H9 (cell line): ENCODE measurements around the gene C12orf56. TPM values are rescaled to one million over a fixed set of nuclear protein-coding genes. Genes with fewer than 3 reads are reported as not detected.
"Not testable (repeated sequence)": the region's sequence is repeated elsewhere in the genome, so short reads cannot be mapped to it uniquely, and the experiment has no call there.

ENCODE experiments used
- DNase-seq: peaks from one replicate; pipeline ENCODE4 v3.0.0-alpha.2; 2017
- H2AFZ ChIP-seq: one replicate; pipeline ENCODE4 v1.6.1; 2013; ENCODE audit warnings: mild to moderate bottlenecking, low read length, control low read depth, moderate library complexity
- H2AK5ac ChIP-seq: 2 replicates; pipeline ENCODE4 v1.6.1; 2013; ENCODE audit warnings: low read length, control low read depth, mixed read lengths; ENCODE audit not compliant: insufficient read length
- H2BK120ac ChIP-seq: one replicate; pipeline ENCODE4 v1.6.1; 2013; ENCODE audit warnings: low read depth, mild to moderate bottlenecking, low read length, control low read depth, inconsistent platforms; ENCODE audit not compliant: poor library complexity, severe bottlenecking
- H2BK12ac ChIP-seq: 2 replicates; pipeline ENCODE4 v1.6.1; 2013; ENCODE audit warnings: low read length, control low read depth, mixed read lengths, low read depth; ENCODE audit not compliant: insufficient read length
- H2BK15ac ChIP-seq: 2 replicates; pipeline ENCODE4 v1.6.1; 2013; ENCODE audit warnings: low read depth, low read length, control low read depth
- H2BK20ac ChIP-seq: one replicate; pipeline ENCODE4 v1.6.1; 2013; ENCODE audit warnings: low read depth, mild to moderate bottlenecking, low read length, control low read depth, inconsistent platforms; ENCODE audit not compliant: poor library complexity, severe bottlenecking
- H2BK5ac ChIP-seq: 2 replicates; pipeline ENCODE4 v1.6.1; 2013; ENCODE audit warnings: low read length, control low read depth, mixed read lengths; ENCODE audit not compliant: insufficient read length
- H3K14ac ChIP-seq: 2 replicates; pipeline ENCODE4 v1.6.1; 2013; ENCODE audit warnings: low read length, control low read depth; ENCODE audit not compliant: insufficient read depth
- H3K18ac ChIP-seq: 2 replicates; pipeline ENCODE4 v1.6.1; 2013; ENCODE audit warnings: low read depth, mild to moderate bottlenecking, mixed read lengths, low read length, control low read depth; ENCODE audit not compliant: insufficient read length
- H3K23ac ChIP-seq: 2 replicates; pipeline ENCODE4 v1.6.1; 2013; ENCODE audit warnings: low read length, control low read depth, mixed read lengths, low read depth; ENCODE audit not compliant: insufficient read length
- H3K23me2 ChIP-seq: 2 replicates; pipeline ENCODE4 v1.6.1; 2013; ENCODE audit warnings: low read depth, mild to moderate bottlenecking, mixed read lengths, low read length, control low read depth; ENCODE audit not compliant: insufficient read length, poor library complexity, severe bottlenecking
- H3K27ac ChIP-seq: 2 replicates; pipeline ENCODE4 v1.5.1; 2013; ENCODE audit warnings: low read length, control low read depth, mixed read lengths, low read depth; ENCODE audit not compliant: insufficient read length
- H3K27me3 ChIP-seq: 2 replicates; pipeline ENCODE4 v1.6.1; 2013; ENCODE audit warnings: low read length, control low read depth, inconsistent platforms; ENCODE audit not compliant: insufficient read depth
- H3K4ac ChIP-seq: 2 replicates; pipeline ENCODE4 v1.6.1; 2013; ENCODE audit warnings: low read depth, mild to moderate bottlenecking, control low read depth, inconsistent platforms, low read length, moderate library complexity
- H3K4me1 ChIP-seq: 2 replicates; pipeline ENCODE4 v1.6.1; 2013; ENCODE audit warnings: low read length, control low read depth, inconsistent platforms; ENCODE audit not compliant: insufficient read depth
- H3K4me2 ChIP-seq: 2 replicates; pipeline ENCODE4 v1.6.1; 2013; ENCODE audit warnings: low read length, control low read depth, mixed read lengths; ENCODE audit not compliant: insufficient read length, insufficient read depth
- H3K56ac ChIP-seq: 2 replicates; pipeline ENCODE4 v1.6.1; 2013; ENCODE audit warnings: low read depth, mild to moderate bottlenecking, mixed read lengths, low read length, control low read depth; ENCODE audit not compliant: insufficient read length
- H3K79me1 ChIP-seq: 2 replicates; pipeline ENCODE4 v1.6.1; 2013; ENCODE audit warnings: low read depth, mild to moderate bottlenecking, moderate library complexity, low read length, control low read depth, inconsistent platforms; ENCODE audit not compliant: insufficient read depth, poor library complexity, severe bottlenecking
- H3K79me2 ChIP-seq: 2 replicates; pipeline ENCODE4 v1.6.1; 2013; ENCODE audit warnings: low read length, control low read depth, inconsistent platforms; ENCODE audit not compliant: insufficient read depth
- H3K9ac ChIP-seq: 2 replicates; pipeline ENCODE4 v1.6.1; 2013; ENCODE audit warnings: low read length, control low read depth, mixed read lengths; ENCODE audit not compliant: insufficient read length; ENCODE audit errors: extremely low read depth
- H3K9me3 ChIP-seq: one replicate; pipeline ENCODE4 v1.6.1; 2013; ENCODE audit warnings: low read depth, low read length, inconsistent platforms; ENCODE audit not compliant: control insufficient read depth
- H3T11ph ChIP-seq: one replicate; pipeline ENCODE4 v1.6.1; 2013; ENCODE audit warnings: mild to moderate bottlenecking, low read length, control low read depth, inconsistent platforms
- H4K20me1 ChIP-seq: one replicate; pipeline ENCODE4 v1.6.1; 2013; ENCODE audit not compliant: control insufficient read depth, insufficient read length, insufficient read depth
- H4K5ac ChIP-seq: 2 replicates; pipeline ENCODE4 v1.6.1; 2013; ENCODE audit warnings: low read depth, mild to moderate bottlenecking, mixed read lengths, low read length, control low read depth; ENCODE audit not compliant: insufficient read length
- H4K8ac ChIP-seq: replicated peaks from 2 replicates; pipeline ENCODE4 v1.6.1; 2013; ENCODE audit warnings: low read length, control low read depth, mixed read lengths, low read depth; ENCODE audit not compliant: insufficient read length
- H4K91ac ChIP-seq: 2 replicates; pipeline ENCODE4 v1.6.1; 2013; ENCODE audit warnings: low read depth, mild to moderate bottlenecking, moderate library complexity, mixed read lengths, low read length, control low read depth; ENCODE audit not compliant: insufficient read length
- H3K27ac Mint-ChIP-seq, 3 experiments: 2 replicates in 2 of 3; 3 replicates in 1 of 3; pipeline ENCODE4 v1.8.0; 2020 to 2021; ENCODE audit warnings: mixed read lengths in 3 of 3, mild to moderate bottlenecking in 1 of 3, moderate library complexity in 1 of 3
- H3K27me3 Mint-ChIP-seq: 2 replicates; pipeline ENCODE4 v1.8.0; 2021; ENCODE audit warnings: low read depth, mild to moderate bottlenecking, moderate library complexity, mixed read lengths
- H3K36me3 Mint-ChIP-seq, 3 experiments: 2 replicates in 2 of 3; 3 replicates in 1 of 3; pipeline ENCODE4 v1.8.0; 2020 to 2021; ENCODE audit warnings: low read depth in 3 of 3, mixed read lengths in 3 of 3; ENCODE audit not compliant: insufficient read depth in 1 of 3
- H3K4me1 Mint-ChIP-seq, 2 experiments: 2 replicates each; pipeline ENCODE4 v1.8.0; 2020; ENCODE audit warnings: mixed read lengths in 2 of 2
- H3K4me3 Mint-ChIP-seq, 2 experiments: 2 replicates in 1 of 2; 3 replicates in 1 of 2; pipeline ENCODE4 v1.8.0; 2020 to 2021; ENCODE audit warnings: mild to moderate bottlenecking in 2 of 2, mixed read lengths in 2 of 2, moderate library complexity in 1 of 2
- H3K9me3 Mint-ChIP-seq, 2 experiments: 2 replicates in 1 of 2; 3 replicates in 1 of 2; pipeline ENCODE4 v1.8.0; 2020; ENCODE audit warnings: mild to moderate bottlenecking in 2 of 2, mixed read lengths in 2 of 2, moderate library complexity in 1 of 2
- WGBS: extraction: QIAGEN DNeasy Blood & Tissue Kit; methylation state at CpG from one replicate; pipeline ENCODE4 v1.1.7; 2013; ENCODE audit warnings: missing lambda C conversion rate, low lambda C conversion rate, mixed read lengths; ENCODE audit not compliant: insufficient read length; ENCODE audit errors: extremely low coverage; 5-methylcytosine and 5-hydroxymethylcytosine counted together
- total RNA-seq: library from RNA; stranded (reverse); gene quantifications from 2 replicates; pipeline ENCODE4 v1.2.1, GENCODE V29; 2021
- TF ChIP-seq, protein P1 (sequence below): fragments of 200-600 bp; sonication (generic); conservative IDR thresholded peaks from 3 replicates; pipeline ENCODE4 v1.8.0; 2021; ENCODE audit warnings: antibody characterized with exemption, mild to moderate bottlenecking

Gene C12orf56
- total RNA-seq, 1 experiment from 2014 or later = 2.2 TPM

DNA sequence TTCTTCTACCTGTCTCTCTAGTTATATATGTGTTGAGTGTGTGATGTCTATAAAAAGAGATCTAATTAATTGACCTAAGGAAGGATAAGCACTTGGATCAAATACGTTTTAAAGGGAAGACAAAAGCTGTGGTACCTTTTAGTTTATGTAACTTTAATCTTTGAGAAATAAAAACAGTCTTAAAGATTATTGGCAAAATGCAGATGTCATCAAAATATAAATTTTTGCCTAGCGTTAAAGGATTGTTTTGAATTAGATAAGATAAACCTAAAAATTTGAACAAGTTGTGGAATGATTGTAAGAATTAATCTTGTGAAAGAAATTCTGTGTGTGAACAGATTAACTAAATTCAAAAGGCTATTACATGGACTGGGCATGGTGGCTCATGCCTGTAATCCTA is 42.9 kb downstream of the C12orf56 start:
- Histone ChIP-seq H3K4me2 (no peak overlapping the region), H2BK20ac (no peak overlapping the region), H3T11ph (no peak overlapping the region), H2BK15ac (no peak overlapping the region), H3K79me1 (no peaks in the 10 kb centered on the region), H2BK120ac (no peak overlapping the region), H3K9ac (no peak overlapping the region), H2BK12ac (no peak overlapping the region), H3K9me3 (peaks cover 8% of the 10 kb centered on the region), H3K4ac (no peak overlapping the region), H3K14ac (no peak overlapping the region), H4K20me1 (no peaks in the 10 kb centered on the region), H2BK5ac (no peak overlapping the region), H3K23me2 (no peaks in the 10 kb centered on the region), H4K8ac (no peak overlapping the region), H3K23ac (no peak overlapping the region), H4K91ac (no peak overlapping the region), H3K56ac (no peak overlapping the region), H3K18ac (no peak overlapping the region), H2AK5ac (no peak overlapping the region), H4K5ac (no peak overlapping the region), H3K27me3 (no peaks in the 10 kb centered on the region), H2AFZ (no peak overlapping the region), H3K4me1 (no peaks in the 10 kb centered on the region), H3K27ac (no peak overlapping the region), H3K79me2 (no peaks in the 10 kb centered on the region)
- DNase-seq = no peak
- H3K27me3 Mint-ChIP-seq = no peaks in the 10 kb centered on the region
- no peaks in the 10 kb centered on the region for H3K4me1 Mint-ChIP-seq
- H3K4me3 Mint-ChIP-seq = no peak overlapping the region
- no CpG with 5 or more reads among the region's 2 CpGs for WGBS
- TF ChIP-seq, protein P1, sequence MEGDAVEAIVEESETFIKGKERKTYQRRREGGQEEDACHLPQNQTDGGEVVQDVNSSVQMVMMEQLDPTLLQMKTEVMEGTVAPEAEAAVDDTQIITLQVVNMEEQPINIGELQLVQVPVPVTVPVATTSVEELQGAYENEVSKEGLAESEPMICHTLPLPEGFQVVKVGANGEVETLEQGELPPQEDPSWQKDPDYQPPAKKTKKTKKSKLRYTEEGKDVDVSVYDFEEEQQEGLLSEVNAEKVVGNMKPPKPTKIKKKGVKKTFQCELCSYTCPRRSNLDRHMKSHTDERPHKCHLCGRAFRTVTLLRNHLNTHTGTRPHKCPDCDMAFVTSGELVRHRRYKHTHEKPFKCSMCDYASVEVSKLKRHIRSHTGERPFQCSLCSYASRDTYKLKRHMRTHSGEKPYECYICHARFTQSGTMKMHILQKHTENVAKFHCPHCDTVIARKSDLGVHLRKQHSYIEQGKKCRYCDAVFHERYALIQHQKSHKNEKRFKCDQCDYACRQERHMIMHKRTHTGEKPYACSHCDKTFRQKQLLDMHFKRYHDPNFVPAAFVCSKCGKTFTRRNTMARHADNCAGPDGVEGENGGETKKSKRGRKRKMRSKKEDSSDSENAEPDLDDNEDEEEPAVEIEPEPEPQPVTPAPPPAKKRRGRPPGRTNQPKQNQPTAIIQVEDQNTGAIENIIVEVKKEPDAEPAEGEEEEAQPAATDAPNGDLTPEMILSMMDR = no peak
- H3K9me3 Mint-ChIP-seq = peaks cover 22 to 28% of the 10 kb centered on the region in 2 experiments; a peak in 4 of 5 replicates
- H3K36me3 Mint-ChIP-seq = peaks cover 13 to 26% (median 15%) of the 10 kb centered on the region in 3 experiments
- H3K27ac Mint-ChIP-seq = no peak overlapping the region

DNA sequence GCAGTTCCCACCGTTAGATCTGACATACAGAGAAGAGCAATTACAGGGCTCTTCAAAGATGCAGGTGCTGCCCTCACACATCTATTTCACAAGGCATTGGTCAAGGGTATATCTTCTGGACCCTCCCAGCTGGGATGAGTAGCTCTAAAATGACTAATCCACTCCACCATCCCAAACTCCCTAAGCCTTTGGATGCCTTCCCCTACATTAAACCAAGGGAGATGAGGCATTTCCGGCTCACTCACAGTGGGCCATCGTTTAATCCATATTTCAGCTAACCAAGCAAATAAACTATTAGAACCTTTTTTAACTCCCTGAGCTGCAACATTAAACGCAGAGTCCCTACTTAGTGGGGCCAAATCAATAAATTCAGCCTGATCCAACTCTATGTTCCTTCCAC is 45.9 kb downstream of the C12orf56 start:
- DNase-seq = not testable (repeated sequence)

More for the DNA sequence above, 45.9 kb downstream of the C12orf56 start:
- H4K5ac ChIP-seq, H3K4me2 ChIP-seq, H2BK20ac ChIP-seq, H3K4me1 ChIP-seq, H2BK5ac ChIP-seq, H3K23me2 ChIP-seq, H3K4me3 Mint-ChIP-seq, H3K27me3 Mint-ChIP-seq, H3K27me3 ChIP-seq, H3K4me1 Mint-ChIP-seq, H2BK120ac ChIP-seq, H3K9me3 ChIP-seq, H2AK5ac ChIP-seq, H3K79me2 ChIP-seq, H3K4ac ChIP-seq, H3K23ac ChIP-seq, H2BK12ac ChIP-seq, H2AFZ ChIP-seq, H3K14ac ChIP-seq, H3T11ph ChIP-seq, H3K18ac ChIP-seq, H2BK15ac ChIP-seq, H4K20me1 ChIP-seq, H4K91ac ChIP-seq, H4K8ac ChIP-seq, H3K79me1 ChIP-seq, H3K27ac ChIP-seq, H3K27ac Mint-ChIP-seq, H3K9ac ChIP-seq, H3K56ac ChIP-seq: not testable (repeated sequence)
- no CpG with 5 or more reads among the region's 4 CpGs for WGBS
- H3K9me3 Mint-ChIP-seq = peaks cover 12 to 15% of the 10 kb centered on the region in 2 experiments; a peak in 2 of 5 replicates
- peaks cover 3 to 14% (median 7%) of the 10 kb centered on the region in 3 experiments; a peak in 5 of 7 replicates for H3K36me3 Mint-ChIP-seq
